Lower lobe of right lung (tissue), 2 donors: ENCODE measurements around the gene TMEM97. TPM values are rescaled to one million over a fixed set of nuclear protein-coding genes. Genes with fewer than 3 reads are reported as not detected.

Experiments used
- ATAC-seq, 2 donors: fragments of 200-7000 bp; cut with Tn5 transposase; one replicate each; pipeline ENCODE4 v1.9.1; 2020 to 2022; ENCODE audit warnings: mild to moderate bottlenecking in 2 of 2, moderate library complexity in 2 of 2
- DNase-seq: peaks from one replicate; pipeline ENCODE4 v3.0.0-alpha.2; 2020
- H3K27ac ChIP-seq: fragments of 200-600 bp; one replicate; pipeline ENCODE4 v1.8.0; 2022
- H3K27me3 ChIP-seq: fragments of 200-600 bp; one replicate; pipeline ENCODE4 v1.8.0; 2022; ENCODE audit warnings: low read depth
- H3K36me3 ChIP-seq: fragments of 200-600 bp; one replicate; pipeline ENCODE4 v1.8.0; 2022; ENCODE audit warnings: mild to moderate bottlenecking
- H3K4me1 ChIP-seq: fragments of 200-600 bp; one replicate; pipeline ENCODE4 v1.8.0; 2022
- H3K4me3 ChIP-seq: fragments of 200-600 bp; one replicate; pipeline ENCODE4 v1.8.0; 2022; ENCODE audit warnings: mild to moderate bottlenecking
- H3K9me3 ChIP-seq: fragments of 200-600 bp; one replicate; pipeline ENCODE4 v1.8.0; 2022
- CTCF ChIP-seq: fragments of 200-600 bp; IDR thresholded peaks from one replicate; pipeline ENCODE4 v1.8.0; 2022; ENCODE audit warnings: antibody characterized with exemption, mild to moderate bottlenecking
- intact Hi-C: fragments of 100-400 bp; cut with DNase I; formaldehyde crosslinking; loops from one replicate; pipeline ENCODE4 v1.11.0; 2022
- total RNA-seq: library from RNA; stranded (reverse); fragmentation: NEBNext Ultra II Directional; extraction: Animal tissue kit (Norgen Biotek cat#: 25700); gene quantifications from one replicate; pipeline ENCODE4 v1.2.1, GENCODE V29; 2021
- donor health status: DM: no; HTN: yes; CAD: no; lungs with severe emphysema.

TMEM97 gene
- total RNA-seq, 1 donor from 2014 or later: 51.5 TPM

- Histone ChIP-seq H3K4me1 (peaks cover under 1% of the 10 kb centered on the region), H3K4me3 (no peak within 1 kb of the TSS), H3K27ac (no peak within 1 kb of the TSS), H3K9me3 (no peaks in the 10 kb centered on the region), H3K36me3 (peaks cover 52% of the 10 kb centered on the region), H3K27me3 (no peaks in the 10 kb centered on the region)
- no peak for TF ChIP-seq CTCF
- ATAC-seq: no peak
- intact Hi-C loops: no loop called here
- DNase-seq: no peak
These were observed 45.8 kb downstream of the TMEM97 start, which contains the start of gene SEBOX for GRCh38 chr17:28364665-28365363. Gene SEBOX, minus strand, starts transcription at chr17:28365199. Its CDS starts 48 bp downstream, at chr17:28365151.

GRCh38 chr17:28365487-28365886 lies 46.5 kb downstream of the TMEM97 start:
- ATAC-seq: no peak

GRCh38 chr17:28366605-28367004 lies 47.6 kb downstream of the TMEM97 start:
- no peak overlapping the region for H3K4me3 ChIP-seq
- peaks cover 35% of the 10 kb centered on the region for H3K36me3 ChIP-seq
- no peak for ATAC-seq
- no peak overlapping the region for H3K27ac ChIP-seq
- no peak for TF ChIP-seq CTCF
- intact Hi-C loops: no loop called here
- H3K27me3 ChIP-seq: no peaks in the 10 kb centered on the region
- H3K4me1 ChIP-seq: peaks cover 18% of the 10 kb centered on the region
- no peak for DNase-seq
- no peaks in the 10 kb centered on the region for H3K9me3 ChIP-seq

More at GRCh38 chr17:28365487-28365886, 46.5 kb downstream of the TMEM97 start:
- Histone ChIP-seq H3K36me3 (peaks cover 46% of the 10 kb centered on the region), H3K27me3 (no peaks in the 10 kb centered on the region), H3K4me3 (no peak overlapping the region), H3K9me3 (no peaks in the 10 kb centered on the region), H3K4me1 (peaks cover 7% of the 10 kb centered on the region), H3K27ac (no peak overlapping the region)
- TF ChIP-seq CTCF: no peak
- DNase-seq: no peak
- intact Hi-C loops: no loop called here

GRCh38 chr17:28367641-28368305 lies 48.8 kb downstream of the TMEM97 start:
- Histone ChIP-seq H3K4me1 (peaks cover 30% of the 10 kb centered on the region), H3K36me3 (peaks cover 23% of the 10 kb centered on the region), H3K27ac (no peak overlapping the region), H3K4me3 (no peak overlapping the region), H3K27me3 (peaks cover under 1% of the 10 kb centered on the region), H3K9me3 (no peaks in the 10 kb centered on the region)
- no peak for ATAC-seq
- intact Hi-C loops: no loop called here
- DNase-seq: no peak
- TF ChIP-seq CTCF: no peak

- DNase-seq (no peak), ATAC-seq (no peak)
- Histone ChIP-seq H3K4me3 (no peak overlapping the region), H3K4me1 (peaks cover 36% of the 10 kb centered on the region), H3K27ac (no peak overlapping the region), H3K9me3 (no peaks in the 10 kb centered on the region), H3K36me3 (peaks cover 17% of the 10 kb centered on the region), H3K27me3 (peaks cover 4% of the 10 kb centered on the region)
- intact Hi-C loops: no loop called here
- no peak for TF ChIP-seq CTCF
These were observed 49.4 kb downstream of the TMEM97 start for GRCh38 chr17:28368306-28368831.
